DMS 273 treated with DMSO at 0.1 percent for 48 hours (cell line): Measurements from ENCODE around the gene FA2H.

ENCODE experiments used
- DNase-seq: peaks from one replicate; lab custom pipeline; 2025; lab: John Stamatoyannopoulos, UW

FA2H gene

DNA sequence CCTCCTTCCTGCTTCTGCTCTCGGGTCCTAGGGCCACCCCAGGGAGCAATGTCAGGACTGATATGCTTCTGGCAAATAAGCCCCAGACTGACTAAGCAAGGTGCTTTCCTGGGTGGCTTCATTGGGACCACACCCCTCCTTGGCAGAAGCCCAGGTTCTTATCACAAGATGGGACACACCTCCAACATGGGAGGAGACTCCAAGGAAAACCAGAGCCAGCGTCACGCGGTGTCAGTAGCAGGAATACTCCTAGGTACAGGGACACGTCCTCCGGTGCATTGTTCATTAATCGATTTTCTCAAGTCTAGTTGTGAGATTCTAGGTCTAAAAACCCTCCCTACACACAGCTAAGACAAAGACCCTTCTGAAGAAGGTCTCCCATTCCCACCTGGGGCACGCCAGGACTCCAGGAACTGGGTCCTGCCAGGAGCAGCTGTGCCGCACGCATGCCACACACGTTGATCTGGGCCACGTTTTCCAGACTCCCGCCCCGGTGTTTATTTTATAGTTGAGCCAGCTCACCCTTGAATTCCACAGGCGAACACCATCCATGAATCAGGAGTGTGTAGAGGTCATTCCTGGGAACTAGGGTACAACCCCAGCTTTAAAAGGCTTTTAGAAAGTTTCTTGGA lies 30.8 kb downstream of the FA2H start:
- DNase-seq: peak; percentile 56

- no peak for DNase-seq
Measured at GRCh38 chr16:74743045-74743667, 31.5 kb downstream of the FA2H start.

DNA sequence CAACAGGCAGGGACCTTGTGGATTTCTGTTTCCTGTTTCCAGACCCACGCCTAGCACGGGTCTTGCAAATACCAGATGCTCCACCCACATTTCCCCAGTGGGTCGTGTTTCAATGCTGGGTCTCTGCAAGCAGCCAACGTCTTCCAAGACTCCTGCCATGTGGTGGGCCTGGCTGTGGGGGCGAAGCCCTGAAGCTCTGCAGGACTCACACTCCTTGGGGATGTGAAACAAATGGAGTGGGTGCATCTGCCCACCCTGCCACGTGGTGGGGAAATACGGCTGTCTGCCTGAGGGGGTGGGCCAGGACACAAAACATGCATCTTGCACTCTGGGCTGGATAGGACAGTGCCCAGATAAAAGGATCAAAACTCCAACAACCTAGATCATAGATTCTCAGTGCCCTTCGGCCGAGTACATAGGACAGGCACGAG lies 32.6 kb downstream of the FA2H start:
- DNase-seq: no peak

DNA sequence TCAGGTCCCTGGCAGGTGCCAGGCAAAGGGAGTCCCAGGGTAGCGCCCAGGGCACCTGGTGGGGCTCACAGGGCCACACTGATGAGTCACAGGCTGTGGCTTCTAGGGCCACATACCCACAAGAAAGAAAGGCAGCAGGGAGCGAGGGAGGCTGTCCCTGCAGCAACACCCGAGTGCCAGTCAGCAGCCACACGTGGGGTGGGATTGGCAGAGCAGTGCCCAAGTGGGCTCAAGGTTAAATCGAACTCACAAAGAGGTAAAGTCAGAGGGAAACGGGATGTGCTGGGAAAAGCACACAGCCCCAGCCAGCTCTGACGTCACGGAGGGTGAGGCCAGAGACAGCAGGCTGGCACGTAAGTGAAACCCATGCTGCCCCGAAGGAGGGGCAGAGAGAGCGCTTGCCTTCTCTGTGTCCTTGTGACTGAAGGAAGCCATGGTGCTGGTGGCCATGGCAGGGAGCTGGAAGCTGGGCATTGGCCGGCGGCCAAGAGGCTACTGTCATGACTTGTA lies 33.8 kb downstream of the FA2H start:
- DNase-seq: no peak

DNA sequence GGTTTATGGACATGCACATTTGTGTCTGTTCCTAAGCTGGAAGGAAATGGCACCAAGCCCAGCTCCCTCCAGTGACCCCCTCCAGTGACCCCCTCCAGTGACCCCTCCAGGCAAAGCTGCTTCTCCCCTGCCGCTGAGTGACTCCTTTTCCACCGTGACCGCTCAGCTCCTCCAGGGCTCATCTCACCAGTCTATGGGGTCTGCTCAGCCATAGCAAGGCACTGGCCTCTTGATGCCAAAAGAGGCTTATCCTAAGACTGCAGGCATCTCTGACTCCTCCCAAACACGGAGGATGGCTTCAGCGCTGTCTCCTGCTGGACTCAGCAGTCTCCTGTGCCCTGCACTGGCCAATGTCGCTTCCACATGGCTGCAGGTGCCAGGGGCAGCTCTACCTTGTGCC lies 35.3 kb downstream of the FA2H start:
- DNase-seq: no peak

DNA sequence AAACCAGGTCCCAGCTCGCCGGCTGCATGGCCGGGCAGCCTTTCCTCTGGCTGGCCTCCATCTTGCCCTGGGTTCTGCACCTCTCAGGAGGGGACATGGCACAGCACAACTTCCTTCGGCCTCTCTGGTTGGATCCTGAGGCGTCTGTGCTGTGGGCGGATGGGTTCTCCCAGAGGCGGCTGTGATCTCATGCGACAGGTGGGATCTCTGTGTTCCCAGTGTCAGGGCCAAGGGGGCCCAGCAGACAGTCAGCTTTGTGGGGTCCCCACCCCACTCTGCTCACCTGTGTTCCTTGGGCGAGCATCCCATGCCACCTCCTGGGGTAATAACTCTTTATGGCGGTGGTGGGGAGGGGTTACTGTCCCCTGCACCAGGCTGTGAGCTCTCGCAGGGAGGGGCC lies 35.8 kb downstream of the FA2H start:
- DNase-seq: no peak

- no peak for DNase-seq
Measured at GRCh38 chr16:74738113-74738541, 36.5 kb downstream of the FA2H start.

DNA sequence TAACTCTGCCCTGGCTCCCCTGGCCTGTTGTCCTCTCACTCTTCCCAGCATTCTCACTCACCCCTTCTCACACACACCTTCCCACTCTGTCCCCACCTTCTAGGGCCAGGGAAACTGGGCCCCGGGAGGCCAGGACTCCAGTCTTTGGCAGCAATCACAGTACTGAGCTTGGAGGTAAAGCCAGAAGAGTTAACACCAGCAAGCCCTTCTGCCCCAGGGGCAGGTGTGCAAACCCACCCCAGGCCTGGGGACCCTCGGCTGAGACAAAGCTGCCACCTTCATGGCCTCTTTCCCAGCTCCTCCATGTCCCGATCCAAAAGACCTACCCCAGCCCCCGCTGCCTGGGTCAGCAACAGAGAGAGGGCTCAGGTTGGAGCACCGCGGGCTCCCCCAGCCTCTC lies 37.1 kb downstream of the FA2H start:
- no peak for DNase-seq

- DNase-seq: no peak
Measured at GRCh38 chr16:74736531-74737157, 38.0 kb downstream of the FA2H start.

- no peak for DNase-seq
Measured at GRCh38 chr16:74735554-74735953, 39.1 kb downstream of the FA2H start.

DNA sequence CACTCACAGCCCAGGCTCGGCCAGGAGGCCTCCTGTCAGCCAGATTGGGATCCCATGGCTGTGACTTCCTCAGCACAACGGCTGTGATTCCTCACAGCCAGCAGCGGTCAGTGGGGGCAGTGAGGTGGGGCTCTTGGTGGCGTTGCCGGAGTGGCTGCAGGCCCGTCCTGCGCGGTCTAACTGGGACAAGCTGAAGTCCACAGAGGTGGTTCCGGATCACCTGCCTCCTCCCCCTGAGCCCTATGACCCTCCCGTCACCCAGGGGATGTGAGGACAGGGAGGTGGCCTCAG lies 39.5 kb downstream of the FA2H start:
- DNase-seq: no peak

GRCh38 chr16:74734361-74735161 lies 40.1 kb downstream of the FA2H start:
- no peak for DNase-seq

GRCh38 chr16:74732707-74733350 lies 41.8 kb downstream of the FA2H start:
- DNase-seq: no peak

GRCh38 chr16:74731853-74732477 lies 42.7 kb downstream of the FA2H start:
- no peak for DNase-seq

DNA sequence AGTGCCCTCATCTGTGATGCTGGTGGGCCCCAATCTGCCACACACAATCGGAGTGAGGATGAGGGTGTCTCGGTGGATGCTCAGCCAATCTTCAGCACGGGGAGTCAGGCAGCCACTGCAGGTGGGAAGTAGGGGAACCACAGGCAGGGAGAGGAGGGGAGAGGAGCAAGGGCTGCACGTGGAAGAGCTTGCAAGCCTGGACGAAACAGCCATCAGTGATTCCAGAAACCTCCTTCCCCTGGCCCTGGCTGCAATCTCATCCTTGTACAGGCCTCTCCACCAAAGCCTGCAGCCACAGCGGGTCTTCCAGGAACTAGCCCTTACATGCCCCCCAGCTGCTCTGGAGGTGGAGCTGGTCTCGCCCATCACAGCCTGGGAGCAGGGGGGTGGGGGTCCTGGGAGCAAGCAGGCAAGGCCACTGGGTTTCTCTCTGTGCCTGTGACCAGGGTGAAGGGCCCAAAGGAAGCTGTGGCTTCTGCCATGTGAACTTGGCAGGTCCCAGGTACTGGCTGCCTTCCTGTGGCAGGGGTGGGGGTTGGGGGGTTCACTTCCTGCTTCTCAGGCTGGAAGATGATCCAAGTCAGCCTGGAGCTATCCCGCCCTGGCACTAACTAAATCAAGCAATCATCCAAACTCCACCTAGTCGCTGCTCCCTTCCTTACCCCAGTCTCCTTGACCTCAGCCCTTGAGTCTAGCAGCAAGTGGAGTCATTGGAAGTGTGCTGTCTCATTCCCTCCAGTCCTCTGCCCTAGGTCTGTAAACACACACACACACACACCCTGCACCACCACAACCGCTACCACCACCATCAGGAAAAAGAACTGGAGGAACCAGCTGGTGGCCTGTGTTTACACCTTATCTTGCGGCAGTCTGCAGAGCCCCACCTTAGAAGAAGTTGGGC lies 44.6 kb downstream of the FA2H start:
- DNase-seq: no peak

GRCh38 chr16:74727903-74728302 lies 46.7 kb downstream of the FA2H start:
- DNase-seq: no peak

GRCh38 chr16:74726716-74727115 lies 47.9 kb downstream of the FA2H start:
- DNase-seq: peak; percentile 3

- DNase-seq: no peak
Measured at GRCh38 chr16:74725651-74726455, 48.8 kb downstream of the FA2H start.

GRCh38 chr16:74724820-74725549 lies 49.6 kb downstream of the FA2H start:
- no peak for DNase-seq
